ENCODE data around the gene LRIG2.
"Not testable (repeated sequence)": the region's sequence is repeated elsewhere in the genome, so short reads cannot be mapped to it uniquely, and the experiment has no call there.

- not testable (repeated sequence) for TF ChIP-seq CTCF (IDR thresholded peaks at IDR 0.05; ENCODE audit: insufficient read depth, low read length, poor library complexity, severe bottlenecking); EZH2phosphoT487 (conservative IDR thresholded peaks at IDR 0.05; ENCODE audit: low read length)
These were observed 5.0 kb downstream of the LRIG2 start for GRCh38 chr1:113077978-113078377.
